ENCODE data around the gene ITIH3.

ITIH3 gene

GRCh38 chr3:52794612-52795099, at the start of gene ITIH3:
TSS of gene ITIH3 (plus strand) at chr3:52794796. CDS start at chr3:52794804, 8 bp downstream.
- no peak within 1 kb of the TSS for H3K4me3 ChIP-seq (ENCODE audit: low read depth, low read length)
- no peak for TF ChIP-seq POLR2A (IDR thresholded peaks at IDR 0.05; ENCODE audit: extremely low read depth, insufficient read length)
- no peak for TF ChIP-seq MAX (IDR thresholded peaks at IDR 0.05; ENCODE audit: low read depth, low read length)
- TF ChIP-seq MYC (IDR thresholded peaks at IDR 0.05; ENCODE audit: low read depth, low read length) = no peak
- no peak for TF ChIP-seq CTCF (IDR thresholded peaks at IDR 0.05; ENCODE audit: low read depth, low read length)

GRCh38 chr3:52752045-52752660, 42.4 kb upstream of the ITIH3 start:
- no peak for DNase-seq (ENCODE audit: low read depth)
- no peak overlapping the region for H3K4me3 ChIP-seq (ENCODE audit: low read depth, low read length)
- TF ChIP-seq POLR2A (IDR thresholded peaks at IDR 0.05; ENCODE audit: extremely low read depth, insufficient read length) (no peak), MYC (IDR thresholded peaks at IDR 0.05; ENCODE audit: low read depth, low read length) (no peak), MAX (IDR thresholded peaks at IDR 0.05; ENCODE audit: low read depth, low read length) (no peak)

More at GRCh38 chr3:52794612-52795099, at the start of gene ITIH3:
- DNase-seq (ENCODE audit: low read depth) = no peak

GRCh38 chr3:52754373-52754772, 40.2 kb upstream of the ITIH3 start:
- TF ChIP-seq POLR2A (IDR thresholded peaks at IDR 0.05; ENCODE audit: extremely low read depth, insufficient read length) = no peak
- TF ChIP-seq MYC (IDR thresholded peaks at IDR 0.05; ENCODE audit: low read depth, low read length) = no peak
- TF ChIP-seq MAX (IDR thresholded peaks at IDR 0.05; ENCODE audit: low read depth, low read length) = no peak
- TF ChIP-seq CTCF (IDR thresholded peaks at IDR 0.05; ENCODE audit: low read depth, low read length) = no peak
- DNase-seq (ENCODE audit: low read depth) = no peak
- H3K4me3 ChIP-seq (ENCODE audit: low read depth, low read length) = no peak overlapping the region

GRCh38 chr3:52756141-52756540, 38.5 kb upstream of the ITIH3 start:
- DNase-seq (ENCODE audit: low read depth) = no peak
- no peak overlapping the region for H3K4me3 ChIP-seq (ENCODE audit: low read depth, low read length)
- no peak for TF ChIP-seq MYC (IDR thresholded peaks at IDR 0.05; ENCODE audit: low read depth, low read length)

- no peak overlapping the region for H3K4me3 ChIP-seq (ENCODE audit: low read depth, low read length)
- TF ChIP-seq POLR2A (IDR thresholded peaks at IDR 0.05; ENCODE audit: extremely low read depth, insufficient read length) = no peak
- TF ChIP-seq CTCF (IDR thresholded peaks at IDR 0.05; ENCODE audit: low read depth, low read length) = no peak
- no peak for TF ChIP-seq MAX (IDR thresholded peaks at IDR 0.05; ENCODE audit: low read depth, low read length)
- TF ChIP-seq MYC (IDR thresholded peaks at IDR 0.05; ENCODE audit: low read depth, low read length) = no peak
- no peak for DNase-seq (ENCODE audit: low read depth)
Measured at GRCh38 chr3:52763466-52763865, 31.1 kb upstream of the ITIH3 start.

- H3K4me3 ChIP-seq (ENCODE audit: low read depth, low read length) = peak overlapping the region; percentile 95
- TF ChIP-seq MYC (IDR thresholded peaks at IDR 0.05; ENCODE audit: low read depth, low read length) = no peak
- TF ChIP-seq MAX (IDR thresholded peaks at IDR 0.05; ENCODE audit: low read depth, low read length) = no peak
- TF ChIP-seq POLR2A (IDR thresholded peaks at IDR 0.05; ENCODE audit: extremely low read depth, insufficient read length) = no peak
- TF ChIP-seq CTCF (IDR thresholded peaks at IDR 0.05; ENCODE audit: low read depth, low read length) = no peak
- peak; percentile 30 for DNase-seq (ENCODE audit: low read depth)
Measured at GRCh38 chr3:52769786-52770455, 24.7 kb upstream of the ITIH3 start.

All from NB4 (cell line).